GM18519 (cell line): ENCODE results near the gene ARHGAP19.

Source experiments
- ATAC-seq: cut with Tn5 transposase; IDR thresholded peaks from one replicate; pipeline ENCODE4 v1.9.1; 2021; ENCODE audit warnings: mild to moderate bottlenecking, moderate library complexity; ENCODE audit not compliant: unreplicated experiment, low FRiP score

Gene ARHGAP19

GRCh38 chr10:97238855-97239254 lies 53.6 kb downstream of the ARHGAP19 start:
- no peak for ATAC-seq

GRCh38 chr10:97235353-97235752 lies 57.1 kb downstream of the ARHGAP19 start:
- no peak for ATAC-seq

GRCh38 chr10:97234400-97234799 lies 58.0 kb downstream of the ARHGAP19 start:
- no peak for ATAC-seq

GRCh38 chr10:97230146-97230545 lies 62.3 kb downstream of the ARHGAP19 start:
- no peak for ATAC-seq

- no peak for ATAC-seq
These were observed 63.0 kb downstream of the ARHGAP19 start for GRCh38 chr10:97229322-97230015.

GRCh38 chr10:97228775-97229157 lies 63.7 kb downstream of the ARHGAP19 start:
- ATAC-seq = no peak

- ATAC-seq = no peak
These were observed 64.2 kb downstream of the ARHGAP19 start for GRCh38 chr10:97228130-97228774.

- ATAC-seq = no peak
These were observed 66.0 kb downstream of the ARHGAP19 start for GRCh38 chr10:97226398-97226797.

- no peak for ATAC-seq
These were observed 67.7 kb downstream of the ARHGAP19 start for GRCh38 chr10:97224483-97225435.

- no peak for ATAC-seq
These were observed 70.0 kb downstream of the ARHGAP19 start for GRCh38 chr10:97222326-97222961.

- ATAC-seq = no peak
These were observed 72.1 kb downstream of the ARHGAP19 start for GRCh38 chr10:97220355-97220754.

GRCh38 chr10:97217299-97217698 lies 75.1 kb downstream of the ARHGAP19 start:
- ATAC-seq = no peak

- no peak for ATAC-seq
These were observed 76.7 kb downstream of the ARHGAP19 start for GRCh38 chr10:97215619-97216260.

GRCh38 chr10:97213431-97213830 lies 79.0 kb downstream of the ARHGAP19 start:
- ATAC-seq = no peak

GRCh38 chr10:97211229-97211628 lies 81.2 kb downstream of the ARHGAP19 start:
- no peak for ATAC-seq

- ATAC-seq = no peak
These were observed 81.9 kb downstream of the ARHGAP19 start for GRCh38 chr10:97210543-97210960.

- ATAC-seq = no peak
These were observed 84.6 kb downstream of the ARHGAP19 start for GRCh38 chr10:97207756-97208346.

- ATAC-seq = no peak
These were observed 85.3 kb downstream of the ARHGAP19 start for GRCh38 chr10:97207131-97207530.

GRCh38 chr10:97204826-97205679 lies 87.4 kb downstream of the ARHGAP19 start:
- ATAC-seq = no peak
